ENCODE measurements around the gene CCDC40.
"Not testable (repeated sequence)": the region's sequence is repeated elsewhere in the genome, so short reads cannot be mapped to it uniquely, and the experiment has no call there.

The CCDC40 gene

DNA sequence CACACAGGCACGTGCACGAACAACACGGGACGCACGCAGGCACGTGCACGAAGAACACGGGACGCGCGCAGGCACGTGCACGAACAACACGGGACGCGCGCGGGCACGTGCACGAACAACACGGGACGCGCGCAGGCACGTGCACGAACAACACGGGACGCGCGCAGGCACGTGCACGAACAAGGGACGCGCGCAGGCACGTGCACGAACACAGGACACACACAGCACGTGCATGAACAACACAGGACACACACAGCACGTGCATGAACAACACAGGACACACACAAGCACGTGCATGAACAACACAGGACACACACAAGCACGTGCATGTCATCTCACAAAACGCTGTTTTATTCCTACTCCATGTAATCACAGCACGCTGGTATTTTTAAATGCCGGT lies 53.7 kb downstream of the CCDC40 start:
- H3K23ac ChIP-seq (ENCODE audit: low read depth, low read length, poor library complexity); H3K36me3 ChIP-seq (replicated peaks in 1 of 2; ENCODE audit: control insufficient read depth in 2 of 2, insufficient read depth in 2 of 2, low read length in 2 of 2); H3K4ac ChIP-seq (ENCODE audit: low read length); H3K9ac ChIP-seq (ENCODE audit: low read depth, low read length, poor library complexity); H3K79me1 ChIP-seq (ENCODE audit: low read depth, low read length); H3K27me3 ChIP-seq (ENCODE audit: control insufficient read depth in 3 of 3, insufficient read depth in 3 of 3, low read depth in 1 of 3, low read length in 3 of 3); H3K27ac ChIP-seq (replicated peaks; ENCODE audit: low read length); H3K4me1 ChIP-seq (ENCODE audit: control insufficient read depth in 2 of 2, insufficient read depth in 1 of 2, low read depth in 1 of 2, low read length in 2 of 2); H3K4me3 ChIP-seq (ENCODE audit: low read length in 2 of 2); H3K18ac ChIP-seq (ENCODE audit: low read length); DNase-seq (ENCODE audit: low spot score); H2BK5ac ChIP-seq (ENCODE audit: low read length); H2AK5ac ChIP-seq (ENCODE audit: low read depth, low read length); H2BK120ac ChIP-seq (ENCODE audit: low read depth, low read length); H3K14ac ChIP-seq (ENCODE audit: low read length); H4K8ac ChIP-seq (ENCODE audit: low read depth, low read length); H2BK15ac ChIP-seq (ENCODE audit: low read length); H2AFZ ChIP-seq (ENCODE audit: low read length); H2BK12ac ChIP-seq (ENCODE audit: low read length); H3K9me3 ChIP-seq (replicated peaks in 1 of 2; ENCODE audit: control insufficient read depth in 2 of 2, insufficient read depth in 1 of 2, low read depth in 1 of 2, low read length in 2 of 2); H4K91ac ChIP-seq (ENCODE audit: low read depth, low read length, poor library complexity); H3K4me2 ChIP-seq (ENCODE audit: insufficient read depth, low read length, poor library complexity, severe bottlenecking): not testable (repeated sequence)
- no CpG with 5 or more reads among the region's 44 CpGs for WGBS, 2 donors (ENCODE audit: extremely low coverage in 2 of 2, insufficient read length in 2 of 2, insufficient replicate concordance in 1 of 2)

DNA sequence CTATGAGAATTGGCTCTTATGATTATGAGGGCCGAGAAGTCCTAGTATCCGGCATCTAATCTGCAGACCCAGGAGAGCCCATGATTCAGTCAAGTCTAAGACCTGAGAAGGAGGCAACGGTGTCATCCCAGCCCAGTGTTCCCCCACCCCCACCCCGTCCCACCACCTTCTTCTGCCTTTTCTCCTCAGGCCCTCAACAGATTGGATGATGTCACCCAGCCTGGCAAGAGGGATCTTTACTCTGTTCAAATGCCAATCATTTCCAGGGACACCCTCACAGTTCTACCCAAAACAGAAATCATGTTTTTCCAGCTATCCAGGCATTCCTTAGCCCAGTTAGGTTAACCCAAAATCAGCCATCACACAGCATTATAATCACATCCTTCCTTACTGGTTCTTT lies 54.9 kb downstream of the CCDC40 start:
- Histone ChIP-seq H2BK5ac (ENCODE audit: low read length) (no peak overlapping the region), H2BK12ac (ENCODE audit: low read length) (no peak overlapping the region), H2AFZ (ENCODE audit: low read length) (no peak overlapping the region), H3K36me3 (replicated peaks in 1 of 2; ENCODE audit: control insufficient read depth in 2 of 2, insufficient read depth in 2 of 2, low read length in 2 of 2) (peaks cover 0 to 6% of the 10 kb centered on the region in 2 donors), H3K27ac (replicated peaks; ENCODE audit: low read length) (no peak overlapping the region), H3K4me1 (ENCODE audit: control insufficient read depth in 2 of 2, insufficient read depth in 1 of 2, low read depth in 1 of 2, low read length in 2 of 2) (no peaks in the 10 kb centered on the region), H2BK120ac (ENCODE audit: low read depth, low read length) (no peak overlapping the region), H3K9me3 (replicated peaks in 1 of 2; ENCODE audit: control insufficient read depth in 2 of 2, insufficient read depth in 1 of 2, low read depth in 1 of 2, low read length in 2 of 2) (no peaks in the 10 kb centered on the region), H3K18ac (ENCODE audit: low read length) (no peak overlapping the region), H3K9ac (ENCODE audit: low read depth, low read length, poor library complexity) (no peak overlapping the region), H2AK5ac (ENCODE audit: low read depth, low read length) (no peak overlapping the region), H3K4me2 (ENCODE audit: insufficient read depth, low read length, poor library complexity, severe bottlenecking) (no peak overlapping the region), H3K27me3 (ENCODE audit: control insufficient read depth in 3 of 3, insufficient read depth in 3 of 3, low read depth in 1 of 3, low read length in 3 of 3) (no peaks in the 10 kb centered on the region), H3K4me3 (ENCODE audit: low read length in 2 of 2) (no peak overlapping the region), H3K23ac (ENCODE audit: low read depth, low read length, poor library complexity) (no peak overlapping the region), H3K4ac (ENCODE audit: low read length) (no peak overlapping the region), H3K14ac (ENCODE audit: low read length) (no peak overlapping the region), H4K8ac (ENCODE audit: low read depth, low read length) (no peak overlapping the region), H4K91ac (ENCODE audit: low read depth, low read length, poor library complexity) (no peak overlapping the region), H2BK15ac (ENCODE audit: low read length) (no peak overlapping the region), H3K79me1 (ENCODE audit: low read depth, low read length) (no peaks in the 10 kb centered on the region)
- no peak for DNase-seq (ENCODE audit: low spot score)
- no CpG with 5 or more reads among the region's 4 CpGs for WGBS, 2 donors (ENCODE audit: extremely low coverage in 2 of 2, insufficient read length in 2 of 2, insufficient replicate concordance in 1 of 2)

DNA sequence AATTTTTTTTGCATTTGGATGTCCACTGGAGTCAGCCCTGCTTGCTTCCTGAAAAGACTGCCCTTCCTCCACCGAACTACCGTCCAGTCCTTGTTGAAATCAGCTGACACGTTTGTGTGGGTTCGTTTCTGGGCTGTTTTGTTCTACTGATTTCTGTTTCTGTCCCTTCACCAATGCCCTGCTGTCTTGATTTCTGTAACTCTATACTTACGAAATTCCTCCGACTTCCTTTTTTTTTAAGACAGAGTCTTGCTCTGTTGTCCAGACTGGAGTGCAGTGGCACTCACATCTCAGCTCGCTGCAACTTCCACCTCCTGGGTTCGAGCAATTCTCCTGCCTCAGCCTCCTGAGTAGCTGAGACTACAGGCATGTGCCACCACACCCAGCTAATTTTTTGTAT lies 56.5 kb downstream of the CCDC40 start:
- no peak overlapping the region for H3K14ac ChIP-seq (ENCODE audit: low read length)
- DNase-seq (ENCODE audit: low spot score), result no peak
- no peak overlapping the region for H2BK15ac ChIP-seq (ENCODE audit: low read length)
- no peak overlapping the region for H4K8ac ChIP-seq (ENCODE audit: low read depth, low read length)
- H3K4me1 ChIP-seq (ENCODE audit: control insufficient read depth in 2 of 2, insufficient read depth in 1 of 2, low read depth in 1 of 2, low read length in 2 of 2), result peaks cover 3 to 5% of the 10 kb centered on the region in 2 donors
- no peak overlapping the region for H3K4me3 ChIP-seq (ENCODE audit: low read length in 2 of 2)
- no peak overlapping the region for H2BK120ac ChIP-seq (ENCODE audit: low read depth, low read length)
- no peak overlapping the region for H3K23ac ChIP-seq (ENCODE audit: low read depth, low read length, poor library complexity)
- no peak overlapping the region for H3K27ac ChIP-seq (replicated peaks; ENCODE audit: low read length)
- no peak overlapping the region for H3K4ac ChIP-seq (ENCODE audit: low read length)
- no peak overlapping the region for H2BK12ac ChIP-seq (ENCODE audit: low read length)
- H3K79me1 ChIP-seq (ENCODE audit: low read depth, low read length), result peaks cover under 1% of the 10 kb centered on the region
- H3K27me3 ChIP-seq (ENCODE audit: control insufficient read depth in 3 of 3, insufficient read depth in 3 of 3, low read depth in 1 of 3, low read length in 3 of 3), result no peaks in the 10 kb centered on the region
- no peak overlapping the region for H2BK5ac ChIP-seq (ENCODE audit: low read length)
- H3K36me3 ChIP-seq (replicated peaks in 1 of 2; ENCODE audit: control insufficient read depth in 2 of 2, insufficient read depth in 2 of 2, low read length in 2 of 2), result peaks cover 0 to 6% of the 10 kb centered on the region in 2 donors
- H4K91ac ChIP-seq (ENCODE audit: low read depth, low read length, poor library complexity), result no peak overlapping the region
- H3K18ac ChIP-seq (ENCODE audit: low read length), result no peak overlapping the region
- H2AK5ac ChIP-seq (ENCODE audit: low read depth, low read length), result no peak overlapping the region
- H3K9me3 ChIP-seq (replicated peaks in 1 of 2; ENCODE audit: control insufficient read depth in 2 of 2, insufficient read depth in 1 of 2, low read depth in 1 of 2, low read length in 2 of 2), result no peaks in the 10 kb centered on the region
- no peak overlapping the region for H3K4me2 ChIP-seq (ENCODE audit: insufficient read depth, low read length, poor library complexity, severe bottlenecking)
- WGBS, 2 donors (ENCODE audit: extremely low coverage in 2 of 2, insufficient read length in 2 of 2, insufficient replicate concordance in 1 of 2), result no CpG with 5 or more reads among the region's 8 CpGs
- H2AFZ ChIP-seq (ENCODE audit: low read length), result no peak overlapping the region
- H3K9ac ChIP-seq (ENCODE audit: low read depth, low read length, poor library complexity), result no peak overlapping the region

DNA sequence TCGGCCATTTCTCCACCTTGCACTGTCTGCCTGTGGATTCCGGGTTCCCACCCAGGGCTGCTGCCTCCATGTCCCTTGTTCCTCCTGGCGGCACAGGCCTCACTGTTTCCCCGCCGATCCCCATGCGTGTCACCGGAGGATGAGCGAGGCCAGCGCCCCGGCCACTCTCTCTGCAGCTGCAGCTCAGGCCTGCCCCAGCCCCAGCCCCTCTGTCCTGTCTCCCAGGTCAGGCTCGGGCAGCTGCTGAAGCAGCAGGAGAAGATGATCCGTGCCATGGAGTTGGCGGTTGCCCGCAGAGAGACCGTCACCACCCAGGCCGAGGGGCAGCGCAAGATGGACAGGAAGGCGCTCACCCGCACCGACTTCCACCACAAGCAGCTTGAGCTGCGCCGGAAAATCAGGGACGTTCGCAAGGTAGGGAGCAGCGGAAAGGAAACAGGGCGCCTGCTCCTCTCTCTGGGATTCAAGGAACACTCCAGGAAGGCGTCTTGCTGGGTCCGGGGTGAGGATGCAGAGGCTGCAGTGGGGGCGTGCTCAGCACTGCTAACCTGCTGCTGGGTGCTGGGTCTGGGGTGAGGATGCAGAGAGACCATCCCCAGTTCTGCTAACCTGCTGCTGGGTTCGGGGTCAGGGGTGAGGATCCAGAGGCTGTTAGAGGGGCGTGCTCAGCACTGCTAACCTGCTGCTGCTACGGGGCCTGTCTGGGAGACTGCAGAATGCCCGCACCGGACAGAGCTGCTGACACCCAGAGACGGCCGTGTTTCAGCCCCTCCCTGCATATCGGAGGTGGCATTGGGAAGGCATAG lies 58.8 kb downstream of the CCDC40 start:
- Histone ChIP-seq H2BK15ac (ENCODE audit: low read length) (peak overlapping the region; percentile 49), H3K27me3 (ENCODE audit: control insufficient read depth in 3 of 3, insufficient read depth in 3 of 3, low read depth in 1 of 3, low read length in 3 of 3) (no peaks in the 10 kb centered on the region), H3K9me3 (replicated peaks in 1 of 2; ENCODE audit: control insufficient read depth in 2 of 2, insufficient read depth in 1 of 2, low read depth in 1 of 2, low read length in 2 of 2) (no peaks in the 10 kb centered on the region), H4K8ac (ENCODE audit: low read depth, low read length) (no peak overlapping the region), H2BK12ac (ENCODE audit: low read length) (no peak overlapping the region), H3K18ac (ENCODE audit: low read length) (peak overlapping the region; percentile 35), H3K27ac (replicated peaks; ENCODE audit: low read length) (no peak overlapping the region), H2BK120ac (ENCODE audit: low read depth, low read length) (no peak overlapping the region), H3K4me1 (ENCODE audit: control insufficient read depth in 2 of 2, insufficient read depth in 1 of 2, low read depth in 1 of 2, low read length in 2 of 2) (peaks cover 3 to 5% of the 10 kb centered on the region in 2 donors), H2AFZ (ENCODE audit: low read length) (peak overlapping the region; percentile 14), H3K9ac (ENCODE audit: low read depth, low read length, poor library complexity) (peak overlapping the region; percentile 9), H4K91ac (ENCODE audit: low read depth, low read length, poor library complexity) (no peak overlapping the region), H2AK5ac (ENCODE audit: low read depth, low read length) (peak overlapping the region; percentile 65), H2BK5ac (ENCODE audit: low read length) (peak overlapping the region; percentile 10), H3K36me3 (replicated peaks in 1 of 2; ENCODE audit: control insufficient read depth in 2 of 2, insufficient read depth in 2 of 2, low read length in 2 of 2) (peaks cover 0 to 6% of the 10 kb centered on the region in 2 donors), H3K79me1 (ENCODE audit: low read depth, low read length) (peaks cover 8% of the 10 kb centered on the region), H3K4ac (ENCODE audit: low read length) (no peak overlapping the region), H3K23ac (ENCODE audit: low read depth, low read length, poor library complexity) (peak overlapping the region; percentile 73), H3K4me3 (ENCODE audit: low read length in 2 of 2) (no peak overlapping the region), H3K4me2 (ENCODE audit: insufficient read depth, low read length, poor library complexity, severe bottlenecking) (no peak overlapping the region), H3K14ac (ENCODE audit: low read length) (peak overlapping the region; percentile 94)
- no peak for DNase-seq (ENCODE audit: low spot score)
- WGBS, 2 donors (ENCODE audit: extremely low coverage in 2 of 2, insufficient read length in 2 of 2, insufficient replicate concordance in 1 of 2), result no CpG with 5 or more reads among the region's 37 CpGs

Data from neuronal stem cell (in vitro differentiated cells).